WERI-Rb-1 (cell line): ENCODE results near the gene FSD1.
"Not testable (repeated sequence)": the region's sequence is repeated elsewhere in the genome, so short reads cannot be mapped to it uniquely, and the experiment has no call there.

Experiments used
- DNase-seq: peaks from one replicate; pipeline ENCODE4 v3.0.0-alpha.2; 2020
- H3K27ac ChIP-seq: fragments of 250-450 bp; sonication (Bioruptor Pico); 2 replicates; pipeline ENCODE4 v1.5.1; 2020; ENCODE audit warnings: mild to moderate bottlenecking, moderate library complexity
- H3K27me3 ChIP-seq: fragments of 250-450 bp; sonication (Bioruptor Pico); 2 replicates; pipeline ENCODE4 v1.5.1; 2021; ENCODE audit warnings: mild to moderate bottlenecking, low read depth, moderate library complexity; ENCODE audit not compliant: insufficient read depth, severe bottlenecking
- H3K36me3 ChIP-seq: fragments of 250-450 bp; sonication (Bioruptor Pico); 2 replicates; pipeline ENCODE4 v1.5.1; 2020; ENCODE audit warnings: mild to moderate bottlenecking, moderate library complexity
- H3K4me3 ChIP-seq: 2 replicates; pipeline ENCODE4 v1.5.1; 2011; ENCODE audit warnings: low read depth, mild to moderate bottlenecking, control low read depth, low read length
- H3K9me3 ChIP-seq: fragments of 250-450 bp; sonication (Bioruptor Pico); 2 replicates; pipeline ENCODE4 v1.5.1; 2021; ENCODE audit warnings: mild to moderate bottlenecking, moderate library complexity; ENCODE audit not compliant: severe bottlenecking
- CTCF ChIP-seq: IDR thresholded peaks from 2 replicates; pipeline ENCODE4 v1.5.1; 2011; ENCODE audit warnings: low read depth, mild to moderate bottlenecking, control low read depth, inconsistent platforms, low read length

Gene FSD1

GRCh38 chr19:4326215-4326836, 21.9 kb downstream of the FSD1 start:
- H3K4me3 ChIP-seq, result no peak overlapping the region

GRCh38 chr19:4326837-4327251, 22.4 kb downstream of the FSD1 start:
- Histone ChIP-seq H3K27me3 (no peaks in the 10 kb centered on the region), H3K9me3 (no peaks in the 10 kb centered on the region), H3K27ac (no peak overlapping the region), H3K4me3 (no peak overlapping the region), H3K36me3 (no peaks in the 10 kb centered on the region)
- no peak for TF ChIP-seq CTCF
- DNase-seq, result no peak

More at GRCh38 chr19:4326215-4326836, 21.9 kb downstream of the FSD1 start:
- TF ChIP-seq CTCF, result no peak
- H3K27me3 ChIP-seq, result no peaks in the 10 kb centered on the region
- H3K36me3 ChIP-seq, result no peaks in the 10 kb centered on the region
- DNase-seq, result no peak
- no peaks in the 10 kb centered on the region for H3K9me3 ChIP-seq
- no peak overlapping the region for H3K27ac ChIP-seq

- Histone ChIP-seq H3K9me3 (no peaks in the 10 kb centered on the region), H3K27ac (no peak overlapping the region), H3K27me3 (no peaks in the 10 kb centered on the region), H3K36me3 (no peaks in the 10 kb centered on the region), H3K4me3 (no peak overlapping the region)
- no peak for TF ChIP-seq CTCF
- DNase-seq, result no peak
These were observed 23.0 kb downstream of the FSD1 start for GRCh38 chr19:4327252-4327876.

GRCh38 chr19:4327877-4328242, 23.5 kb downstream of the FSD1 start:
- TF ChIP-seq CTCF, result no peak
- H3K4me3 ChIP-seq, result no peak overlapping the region

GRCh38 chr19:4328243-4328990, 24.0 kb downstream of the FSD1 start:
- H3K27me3 ChIP-seq, result no peaks in the 10 kb centered on the region
- TF ChIP-seq CTCF, result no peak
- no peaks in the 10 kb centered on the region for H3K36me3 ChIP-seq
- H3K4me3 ChIP-seq, result no peak overlapping the region
- H3K9me3 ChIP-seq, result no peaks in the 10 kb centered on the region
- no peak overlapping the region for H3K27ac ChIP-seq
- peak; percentile 41 for DNase-seq

More at GRCh38 chr19:4327877-4328242, 23.5 kb downstream of the FSD1 start:
- H3K27me3 ChIP-seq, result no peaks in the 10 kb centered on the region
- no peak for DNase-seq
- H3K9me3 ChIP-seq, result no peaks in the 10 kb centered on the region
- H3K36me3 ChIP-seq, result no peaks in the 10 kb centered on the region
- H3K27ac ChIP-seq, result no peak overlapping the region

- not testable (repeated sequence) for H3K27ac ChIP-seq, H3K27me3 ChIP-seq, H3K4me3 ChIP-seq, H3K36me3 ChIP-seq, H3K9me3 ChIP-seq, DNase-seq
These were observed 24.7 kb downstream of the FSD1 start for GRCh38 chr19:4328991-4329681.
